Fibroblast of upper back skin (primary cell): Measurements from ENCODE around the gene KIF1A.

ENCODE experiments used
- DNase-seq: peaks from one replicate; pipeline ENCODE4 v3.0.0-alpha.2; 2013

KIF1A gene

DNA sequence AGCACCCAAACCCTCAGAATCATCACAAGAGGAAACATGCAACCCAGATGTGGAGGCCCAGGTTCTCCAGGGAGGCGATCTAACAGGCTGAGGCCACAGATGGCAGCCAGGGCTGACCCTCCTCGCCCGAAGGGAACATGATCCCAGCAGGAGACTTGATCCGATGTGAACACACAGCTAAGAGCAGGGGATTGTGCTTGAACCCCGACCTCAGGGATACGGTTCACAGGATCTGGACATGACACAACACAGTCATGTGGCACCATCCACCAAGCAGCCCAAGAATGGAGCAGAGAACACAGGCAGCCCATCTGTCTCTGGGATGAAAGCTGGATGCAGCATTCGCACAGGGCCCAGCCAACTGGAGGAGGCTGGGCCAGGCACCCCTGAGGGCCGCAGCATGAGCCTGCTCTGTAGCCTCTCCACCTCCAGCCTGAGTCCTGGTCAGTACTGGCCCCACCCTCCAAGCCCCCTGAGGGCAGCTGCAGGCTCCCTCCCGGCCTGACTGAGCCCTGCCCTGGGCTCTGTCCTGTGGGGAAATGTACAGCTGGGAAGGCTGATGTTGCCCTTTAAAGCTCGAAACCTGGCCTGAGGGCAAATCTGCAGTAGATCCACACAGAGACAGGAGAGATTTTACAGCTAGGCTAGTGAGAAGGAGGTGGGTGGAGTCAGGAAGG is 89.4 kb downstream of the KIF1A start:
- DNase-seq: no peak

DNA sequence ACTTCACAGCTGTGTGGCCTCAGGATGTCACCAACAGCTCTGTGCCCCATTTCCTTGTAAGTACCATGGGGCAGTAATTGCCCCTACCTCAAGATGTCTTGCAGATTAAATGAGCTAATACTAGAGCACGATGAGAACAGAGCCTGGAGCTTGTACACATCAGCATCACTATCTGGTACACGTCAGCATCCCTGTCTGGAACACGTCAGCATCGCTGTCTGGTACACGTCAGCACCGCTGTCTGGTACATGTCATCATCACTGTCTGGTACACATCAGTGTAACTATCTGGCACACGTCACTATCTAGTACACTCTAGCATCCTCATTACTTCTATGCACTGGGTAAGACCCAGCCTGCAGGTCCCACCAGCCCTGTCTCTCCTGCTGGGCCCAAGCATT is 91.2 kb downstream of the KIF1A start:
- no peak for DNase-seq

DNA sequence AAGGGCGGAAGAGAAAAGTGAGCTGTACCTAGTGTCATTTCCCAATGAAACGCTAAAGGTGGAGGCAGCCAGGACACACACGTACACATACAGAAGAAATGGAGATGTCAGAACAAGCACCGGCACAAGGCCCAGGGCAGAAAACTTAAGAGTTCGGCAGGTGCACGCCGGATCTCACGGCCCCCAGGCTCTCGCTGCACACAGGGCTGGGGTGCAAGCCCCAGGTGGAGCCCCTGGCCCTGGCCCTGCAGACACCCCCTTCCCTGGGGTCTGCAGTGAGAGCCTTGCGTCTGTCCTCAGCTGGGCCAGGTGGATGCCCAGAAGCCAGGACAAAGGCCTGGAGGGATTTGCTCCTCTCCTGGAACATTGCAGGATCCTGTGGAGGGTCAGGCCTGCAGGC is 91.7 kb downstream of the KIF1A start:
- no peak for DNase-seq

DNA sequence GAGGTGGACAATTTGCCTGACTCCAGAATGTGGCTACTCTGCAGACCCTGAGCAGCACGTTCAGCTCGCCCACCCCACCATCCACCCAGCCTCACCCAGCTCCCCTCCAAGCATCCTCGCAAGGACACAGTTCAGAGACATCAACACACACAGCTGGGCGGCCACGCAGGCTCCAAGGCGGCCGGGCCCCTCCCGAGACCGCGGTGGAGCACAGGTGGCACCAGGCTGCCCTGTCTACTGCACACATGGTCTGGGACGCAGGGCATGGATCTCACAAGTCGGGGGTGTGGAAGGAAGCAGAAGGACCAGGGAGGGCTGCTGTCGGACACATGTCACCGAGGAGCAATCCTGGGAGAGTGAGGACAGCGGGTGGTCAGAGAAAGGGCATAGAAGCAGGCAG is 92.1 kb downstream of the KIF1A start:
- no peak for DNase-seq

DNA sequence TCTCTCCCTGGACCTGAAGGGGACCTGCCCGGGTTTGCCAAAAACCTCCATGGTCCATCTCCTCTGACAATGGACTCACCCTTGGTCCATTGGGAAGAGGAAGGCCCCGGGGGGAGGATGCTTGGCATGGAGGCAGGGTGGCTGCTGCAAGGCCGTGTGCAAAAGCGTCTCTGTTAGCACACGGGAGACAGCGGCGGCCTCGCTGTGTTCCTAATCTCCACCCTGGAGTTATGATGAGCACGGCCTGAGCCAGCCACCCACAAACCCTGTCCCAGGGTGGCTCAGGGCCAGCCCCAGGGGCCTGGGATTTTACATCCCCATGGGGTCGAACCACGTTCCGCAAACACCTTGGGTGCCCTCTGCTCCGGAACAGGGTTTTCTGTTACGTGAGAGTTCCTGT is 92.6 kb downstream of the KIF1A start:
- DNase-seq: no peak

DNA sequence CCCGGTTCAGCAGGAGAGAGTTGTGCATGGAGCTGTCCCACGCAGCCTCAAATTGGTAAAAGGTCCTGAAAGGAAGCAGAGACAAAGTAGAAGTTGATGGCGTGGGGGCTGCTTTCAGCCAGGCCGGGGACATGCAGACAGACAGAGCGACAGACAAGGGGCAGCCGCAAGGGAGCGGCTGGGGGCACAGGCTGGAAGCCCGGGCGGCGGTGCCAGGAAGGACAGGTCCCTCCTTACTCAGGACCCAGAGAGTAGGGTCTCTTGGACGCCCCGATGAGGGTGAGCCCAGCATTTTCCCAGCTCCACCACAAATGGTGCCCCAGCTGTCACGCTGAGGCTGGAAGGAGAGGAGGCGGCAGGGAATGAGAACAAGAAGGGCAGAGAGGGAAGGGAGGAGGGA is 93.1 kb downstream of the KIF1A start:
- DNase-seq: no peak

DNA sequence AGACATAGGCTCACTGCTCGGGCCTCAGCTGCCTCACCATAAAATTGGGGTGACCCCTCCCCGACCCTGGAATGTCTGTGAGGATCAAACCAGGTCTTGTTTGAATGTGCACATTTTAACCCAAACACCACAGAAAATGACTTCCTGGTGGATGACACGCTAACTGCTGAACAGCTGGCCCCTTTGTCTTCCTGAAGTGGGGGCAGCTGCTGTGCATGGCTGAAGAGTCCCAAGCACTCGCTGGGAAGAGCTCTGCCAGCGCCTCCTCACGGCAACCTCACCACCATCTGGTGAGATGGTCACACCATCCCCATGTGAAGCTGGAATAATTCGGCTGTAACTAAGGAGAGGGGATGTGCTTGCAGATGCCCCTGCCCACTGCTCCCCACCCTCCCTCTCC is 94.3 kb downstream of the KIF1A start:
- no peak for DNase-seq

DNA sequence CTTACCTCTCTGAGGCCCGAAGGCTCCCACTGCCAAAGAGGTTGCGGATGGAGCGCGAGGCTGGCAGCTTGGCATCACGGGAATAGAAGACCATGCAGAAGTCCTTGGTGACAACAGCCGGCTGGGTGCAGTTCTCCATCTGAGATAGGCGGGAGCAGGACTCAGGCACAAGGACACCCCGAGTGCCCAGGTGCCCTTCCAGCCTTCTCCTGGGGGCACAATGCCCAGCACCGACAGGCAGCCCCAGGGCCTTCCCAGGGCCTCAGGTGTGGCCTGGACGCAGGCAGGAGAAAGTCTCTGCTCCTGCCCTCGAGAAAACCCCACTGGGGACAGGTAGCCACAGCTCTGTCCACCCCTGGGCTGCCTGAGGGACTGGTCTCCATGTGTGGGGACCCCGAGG is 94.8 kb downstream of the KIF1A start:
- no peak for DNase-seq

DNA sequence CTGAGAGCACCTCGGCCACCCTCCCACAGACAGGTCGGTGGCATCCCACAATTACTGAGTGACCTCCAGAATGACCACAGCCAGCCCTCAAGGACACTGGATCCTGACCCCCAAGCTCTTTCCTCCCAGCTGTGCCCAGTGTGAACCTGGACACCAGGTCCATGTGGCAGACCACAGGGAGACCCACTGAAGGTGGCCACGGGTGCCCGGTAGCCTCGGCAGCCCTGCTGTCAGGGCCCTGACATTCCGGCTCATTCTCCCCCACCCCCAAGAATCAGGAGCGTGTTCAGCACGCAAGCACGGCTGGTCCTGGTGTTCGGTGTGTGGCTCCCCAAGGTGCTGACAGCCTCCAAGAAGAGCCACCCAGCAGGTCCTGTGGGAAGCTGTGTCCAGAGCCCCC is 95.6 kb downstream of the KIF1A start:
- DNase-seq: no peak

DNA sequence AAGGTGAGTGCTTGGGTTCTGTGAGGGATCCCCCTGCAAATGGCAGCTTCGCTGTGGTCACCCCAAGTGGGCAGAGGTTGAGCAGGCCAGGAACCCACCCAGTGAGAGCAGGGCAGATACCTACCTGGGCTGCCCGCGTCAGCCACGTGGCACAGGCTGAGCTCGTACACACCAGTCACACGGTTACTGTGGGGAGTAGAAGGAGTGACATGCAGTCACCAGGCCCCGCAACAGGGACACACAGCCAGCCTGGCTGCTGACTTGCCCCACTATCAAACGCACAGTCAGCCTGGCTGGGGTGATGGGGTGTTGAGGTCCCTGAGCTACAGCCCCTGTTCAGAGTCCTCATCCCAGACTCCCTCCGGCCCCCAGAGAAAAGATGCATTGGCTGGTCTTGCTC is 96.2 kb downstream of the KIF1A start:
- DNase-seq: no peak

DNA sequence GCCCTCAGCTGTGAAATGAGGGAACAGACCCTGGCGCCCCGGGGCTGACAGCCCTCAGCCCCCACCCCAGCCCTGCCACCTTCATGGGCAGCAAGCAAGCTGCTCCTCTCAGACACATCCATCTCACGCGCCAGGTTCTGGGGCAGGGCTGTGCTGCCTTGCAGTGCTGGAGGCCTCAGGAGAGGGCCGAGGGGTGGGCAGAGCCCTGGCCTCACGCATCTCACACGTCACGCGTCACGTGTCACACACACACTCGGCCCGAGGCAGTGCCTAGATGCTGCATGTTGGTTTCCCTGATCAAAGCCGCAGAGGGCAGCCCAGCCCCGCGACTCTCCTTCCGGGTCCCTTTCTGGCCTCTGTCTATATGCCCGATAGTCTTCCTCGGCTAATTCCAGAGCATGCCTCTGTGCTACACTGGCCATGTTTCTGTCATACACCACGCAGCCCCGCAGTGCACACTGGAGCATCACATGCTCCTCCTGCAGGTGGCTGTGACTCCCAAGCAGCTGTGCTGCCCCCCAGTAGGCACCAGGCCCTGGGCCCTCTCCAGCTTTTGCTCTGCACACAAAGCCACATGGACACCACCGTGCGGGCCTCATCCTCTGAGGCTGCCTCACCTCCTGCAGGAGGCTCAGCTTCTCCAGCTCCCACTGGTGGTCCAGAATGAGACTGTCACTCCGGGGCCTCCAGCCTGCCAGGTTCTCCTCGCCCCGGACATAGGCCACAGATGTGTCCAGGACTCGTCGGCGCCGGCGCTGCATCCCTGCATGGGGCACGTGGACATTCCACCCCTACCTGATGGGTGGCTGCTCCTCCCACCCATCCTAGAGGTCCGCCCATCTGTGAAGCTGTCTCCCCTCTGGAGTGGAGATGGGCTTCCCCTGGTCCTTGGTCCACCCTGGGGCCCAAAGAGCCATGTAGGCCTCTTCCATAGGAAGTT is 97.0 kb downstream of the KIF1A start:
- DNase-seq: no peak

DNA sequence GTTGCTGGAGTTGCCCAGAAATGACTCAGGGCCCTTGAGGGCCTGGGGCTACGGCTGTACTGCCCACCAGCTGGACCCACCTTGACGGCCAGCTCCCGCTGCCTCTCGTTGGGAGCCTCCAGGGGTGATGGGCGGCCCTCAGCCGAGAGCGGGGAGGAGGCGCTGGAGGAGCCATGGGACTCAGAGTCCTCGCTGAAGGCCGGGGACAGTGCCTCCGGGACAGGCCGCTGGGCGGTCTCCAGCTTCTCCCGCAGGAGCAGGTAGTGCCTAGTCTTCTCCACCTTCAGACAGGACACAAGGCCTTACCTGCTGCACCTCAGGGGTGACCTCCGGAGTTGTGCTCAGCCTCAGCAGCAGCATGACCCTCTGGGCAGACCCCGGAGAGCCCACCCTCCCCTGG is 97.6 kb downstream of the KIF1A start:
- no peak for DNase-seq

DNA sequence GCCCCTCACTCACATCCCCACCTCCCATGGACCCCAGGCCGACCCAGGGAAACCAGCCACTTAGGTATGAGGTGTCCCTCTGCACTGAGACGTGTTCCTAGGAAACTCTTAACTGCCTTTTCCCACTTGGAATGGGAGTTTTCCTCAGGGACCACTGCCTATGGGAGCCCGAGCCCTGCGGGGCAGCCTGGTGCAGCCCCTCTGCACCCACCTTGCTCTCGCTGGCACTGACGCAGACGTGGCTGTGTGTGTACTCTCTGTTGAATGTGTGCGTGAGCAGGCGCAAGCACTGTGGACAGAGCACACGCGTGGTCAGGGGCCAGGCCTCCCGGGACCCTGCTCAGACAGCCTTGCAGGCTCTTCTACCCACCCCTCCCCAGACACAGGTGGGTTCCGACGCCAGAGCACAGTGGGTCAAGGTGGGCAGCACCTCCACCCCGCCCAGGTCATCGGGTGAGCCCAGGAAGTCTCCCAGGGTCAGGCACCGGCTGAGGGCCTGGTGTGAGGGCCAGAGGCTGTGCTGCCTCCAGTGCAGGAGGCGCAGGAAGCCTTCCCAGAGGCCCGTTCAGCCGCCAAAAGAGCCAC is 98.3 kb downstream of the KIF1A start:
- no peak for DNase-seq

DNA sequence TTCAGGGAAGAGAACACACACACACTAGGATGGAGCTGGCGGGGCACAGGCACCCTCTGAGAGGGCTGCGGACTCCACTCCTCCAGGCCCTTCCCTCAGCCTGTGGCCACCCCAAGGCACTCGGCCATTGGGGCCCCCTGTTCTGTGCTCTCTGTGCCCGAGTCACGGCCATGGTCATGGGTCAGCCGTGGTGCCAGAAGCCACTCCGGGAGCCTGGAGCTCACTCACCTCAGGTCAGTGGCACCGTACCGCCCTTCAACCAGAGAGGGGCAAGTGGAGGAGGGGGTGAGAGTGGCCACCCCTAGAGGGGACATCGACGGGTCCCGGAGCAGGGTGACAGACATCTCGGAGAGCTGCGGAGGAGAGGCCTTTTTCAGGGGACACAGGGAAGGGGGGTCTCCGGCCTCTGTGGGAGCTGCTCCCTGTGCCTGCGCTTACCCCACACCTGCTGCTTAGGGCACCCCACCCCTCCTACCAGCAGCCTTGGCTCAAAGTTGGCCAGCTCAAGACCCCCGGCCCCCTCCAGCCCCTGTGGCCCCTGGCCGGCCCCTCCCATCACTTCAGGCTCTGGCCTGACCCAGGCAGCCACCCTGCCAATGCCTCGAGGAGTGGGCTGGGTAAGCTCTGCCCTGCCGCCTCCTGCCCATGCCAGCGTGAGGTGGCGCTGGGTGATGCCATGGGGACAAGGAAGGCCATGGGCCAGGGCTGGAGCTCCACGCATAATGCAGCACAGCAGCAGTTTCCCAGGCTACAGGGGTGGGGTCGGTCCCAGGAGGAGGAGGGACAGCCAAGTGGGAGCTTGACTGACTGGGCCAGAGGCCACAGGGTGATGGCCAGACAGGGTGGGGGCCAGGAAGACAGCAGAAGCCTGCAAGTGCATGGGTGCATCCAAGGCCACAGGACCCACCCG is 99.1 kb downstream of the KIF1A start:
- no peak for DNase-seq

DNA sequence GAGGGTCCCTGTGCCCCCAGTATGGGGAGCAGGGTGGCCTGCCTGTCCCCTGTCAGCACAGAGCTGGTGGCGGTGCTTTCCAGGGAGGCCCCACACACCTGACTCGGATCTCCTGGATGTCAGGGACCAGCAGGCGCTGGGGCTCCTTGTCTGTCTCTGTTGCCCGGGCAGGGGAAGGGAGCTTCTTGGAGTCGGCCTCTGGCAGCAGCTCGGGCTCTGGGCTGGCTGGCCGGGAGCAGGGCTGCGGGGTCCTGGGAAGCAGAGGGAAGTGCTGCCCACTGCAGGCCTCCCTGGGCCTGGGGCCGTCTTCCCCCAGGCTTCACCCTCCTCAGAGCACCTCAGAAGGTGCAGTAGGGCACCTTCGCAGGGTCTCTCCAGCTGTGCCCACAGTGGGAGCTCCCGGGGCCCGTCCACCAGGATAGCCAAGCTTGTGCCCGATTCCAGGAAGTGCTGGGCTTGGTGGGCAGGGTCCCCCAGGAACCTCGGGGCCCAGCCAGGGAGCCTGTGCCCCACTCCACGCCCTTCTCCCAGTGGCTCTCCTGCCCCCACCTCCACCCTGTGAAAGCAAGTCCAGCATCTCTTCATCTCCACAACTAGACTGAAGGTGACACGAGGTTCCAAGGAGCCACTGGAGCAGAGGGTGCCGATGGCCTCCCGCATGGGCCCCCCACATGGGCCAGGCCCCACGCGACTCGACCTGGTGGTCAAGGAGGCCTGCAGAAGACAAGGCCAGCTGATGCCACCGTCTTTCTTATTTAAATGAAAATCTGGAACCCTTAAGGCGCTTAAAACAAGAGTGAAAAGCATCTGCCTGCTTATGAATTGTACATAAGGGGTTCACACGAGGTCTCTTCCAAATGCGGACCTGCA is 100.1 kb downstream of the KIF1A start:
- no peak for DNase-seq

DNA sequence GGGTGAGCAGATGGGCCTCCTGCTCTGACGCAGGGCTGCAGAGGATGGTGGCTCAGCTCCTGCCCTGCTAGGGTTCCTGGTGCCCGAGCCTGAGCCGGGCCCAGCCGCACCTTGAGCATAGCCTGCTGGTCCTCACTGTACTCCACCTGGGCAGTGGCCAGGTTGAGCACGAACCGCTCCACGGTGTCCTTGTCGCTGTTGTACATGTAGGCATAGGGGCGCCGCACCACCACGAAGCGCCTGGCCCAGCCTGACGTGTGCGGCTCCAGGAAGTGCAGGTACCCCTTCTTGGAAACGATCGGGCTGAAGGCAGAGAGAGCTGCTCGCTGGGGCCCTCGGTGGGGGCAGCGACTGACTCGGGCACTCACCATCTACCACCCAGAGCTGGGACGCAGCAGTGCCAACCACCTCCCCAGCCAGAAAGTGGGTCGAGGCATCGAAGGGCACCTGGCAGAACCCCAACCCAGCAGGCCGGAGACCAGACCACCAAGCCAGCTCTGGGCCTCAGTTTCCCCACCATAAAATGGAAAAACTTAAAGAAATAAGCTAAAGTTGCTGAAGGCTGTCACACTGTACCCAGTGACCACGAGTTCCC is 101.0 kb downstream of the KIF1A start:
- no peak for DNase-seq

DNA sequence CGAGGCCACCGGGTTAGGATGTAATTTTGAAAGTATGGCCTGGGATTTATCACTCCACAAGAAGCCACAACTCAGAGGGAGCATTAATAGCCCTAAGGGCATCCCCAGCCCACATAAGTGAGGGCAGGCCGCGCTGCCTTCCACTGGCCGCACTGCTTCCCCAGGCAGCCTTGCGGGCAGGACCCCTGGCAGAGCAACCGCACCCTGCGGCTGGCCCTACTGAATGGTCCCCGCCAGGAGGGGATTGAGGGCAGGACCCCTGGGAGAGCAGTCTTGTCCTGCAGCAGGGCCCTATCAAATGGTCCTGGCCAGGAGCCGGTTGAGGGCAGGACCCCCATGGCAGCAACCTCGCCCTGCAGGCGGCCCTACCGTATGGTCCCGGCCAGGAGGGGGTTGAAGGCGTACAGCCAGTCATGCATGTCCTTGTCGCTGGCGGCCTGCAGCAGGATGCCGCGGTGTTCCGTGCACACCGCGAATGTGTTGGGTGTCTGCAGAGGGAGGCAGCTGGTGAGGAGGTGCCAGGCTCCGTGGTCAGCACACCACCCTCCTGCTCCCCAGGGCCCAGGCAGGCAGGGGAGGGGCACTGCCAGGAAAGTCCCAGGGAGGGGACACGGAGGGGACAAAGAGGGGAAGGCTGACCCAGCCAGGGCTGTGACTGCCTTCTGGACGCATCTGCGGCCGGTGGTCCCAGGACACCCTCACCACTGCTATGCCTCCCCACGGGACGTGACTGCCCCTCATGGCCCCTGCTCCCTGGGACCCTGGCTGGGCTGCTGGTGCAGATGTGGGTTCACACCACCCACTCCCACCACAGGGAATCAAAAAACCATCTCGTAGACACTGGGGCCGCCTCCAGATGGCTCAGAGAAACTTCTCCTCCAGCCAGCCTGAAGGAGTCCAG is 102.1 kb downstream of the KIF1A start:
- no peak for DNase-seq

DNA sequence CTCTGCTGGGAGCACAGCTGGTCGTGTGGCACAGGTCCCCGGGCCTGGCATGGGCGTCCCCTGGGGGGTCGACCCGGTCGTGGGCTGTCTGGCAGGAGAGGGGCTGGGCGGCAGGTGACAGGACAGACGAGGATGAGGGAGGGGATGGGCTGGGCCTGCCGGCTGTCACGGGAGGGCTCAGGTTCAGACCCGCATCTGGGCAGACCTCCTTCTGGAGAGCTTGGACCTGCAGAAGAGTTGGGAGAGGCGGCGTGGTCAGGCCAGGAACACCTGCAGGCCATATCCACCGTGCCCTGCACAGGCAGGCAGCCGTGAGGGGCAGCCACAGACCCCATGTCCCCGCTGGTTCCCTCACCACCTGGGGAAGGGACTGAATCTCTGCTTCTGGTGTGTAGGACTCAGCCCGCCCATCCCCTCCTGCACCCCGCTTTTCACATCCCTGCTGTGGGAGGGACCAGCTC is 102.8 kb downstream of the KIF1A start:
- no peak for DNase-seq

DNA sequence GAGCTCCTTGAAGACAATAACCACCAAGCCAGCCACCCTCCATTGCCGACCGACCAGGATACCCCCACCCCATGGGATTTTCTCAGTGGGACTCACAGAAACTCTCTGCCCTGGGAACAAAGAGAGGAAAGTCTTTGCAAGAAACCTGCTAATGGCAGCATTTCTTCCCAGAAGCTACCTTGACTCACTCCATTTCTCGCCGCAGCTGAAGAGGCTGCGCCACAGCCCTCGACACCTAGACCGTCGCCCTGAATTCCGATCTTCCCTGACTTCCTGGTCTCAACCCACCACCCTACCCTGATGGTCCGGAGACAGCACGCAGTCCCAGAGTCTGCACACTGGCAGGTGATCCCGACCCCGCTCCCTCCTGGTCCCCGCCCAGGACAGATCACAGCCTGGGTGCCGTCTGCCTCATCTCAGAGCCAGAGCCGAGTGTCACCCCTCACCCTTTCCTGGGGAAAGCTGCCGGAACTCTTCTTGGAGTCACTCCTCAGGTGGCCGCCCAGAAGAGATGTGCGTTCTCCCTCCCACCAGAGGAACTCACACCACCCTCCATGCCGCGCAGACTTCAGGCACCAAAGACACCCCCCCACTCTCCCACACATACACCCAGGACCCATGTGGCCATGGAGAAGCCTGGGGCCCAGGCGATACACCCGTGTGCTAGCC is 103.8 kb downstream of the KIF1A start:
- no peak for DNase-seq
